Ectodermal cell (in vitro differentiated cells): ENCODE results near the gene ARFGAP1.
"Not testable (repeated sequence)": the region's sequence is repeated elsewhere in the genome, so short reads cannot be mapped to it uniquely, and the experiment has no call there.

Experiments
- H3K27ac ChIP-seq: 2 replicates; pipeline ENCODE4 v1.7.0; 2013; ENCODE audit warnings: mild to moderate bottlenecking, low read depth, low read length; ENCODE audit not compliant: insufficient read depth, poor library complexity, severe bottlenecking
- H3K27me3 ChIP-seq: 2 replicates; pipeline ENCODE4 v1.7.0; 2013; ENCODE audit warnings: mild to moderate bottlenecking, low read length; ENCODE audit not compliant: insufficient read depth, control insufficient read depth, poor library complexity, severe bottlenecking
- H3K36me3 ChIP-seq: one replicate; pipeline ENCODE4 v1.7.0; 2013; ENCODE audit warnings: low read length; ENCODE audit not compliant: control insufficient read depth, insufficient read depth
- H3K4me1 ChIP-seq: one replicate; pipeline ENCODE4 v1.7.0; 2013; ENCODE audit warnings: low read length; ENCODE audit not compliant: control insufficient read depth, insufficient read depth
- H3K4me3 ChIP-seq: 2 replicates; pipeline ENCODE4 v1.7.0; 2013; ENCODE audit warnings: low read depth, low read length, control low read depth; ENCODE audit not compliant: insufficient read depth
- H3K9me3 ChIP-seq: 2 replicates; pipeline ENCODE4 v1.7.0; 2013; ENCODE audit warnings: mild to moderate bottlenecking, low read length, moderate library complexity; ENCODE audit not compliant: control insufficient read depth
- WGBS, 2 experiments: methylation state at CpG; one replicate each; pipeline ENCODE4 v1.1.7; 2013; ENCODE audit warnings: missing lambda C conversion rate in 2 of 2; 5-methylcytosine and 5-hydroxymethylcytosine counted together

Gene ARFGAP1

DNA sequence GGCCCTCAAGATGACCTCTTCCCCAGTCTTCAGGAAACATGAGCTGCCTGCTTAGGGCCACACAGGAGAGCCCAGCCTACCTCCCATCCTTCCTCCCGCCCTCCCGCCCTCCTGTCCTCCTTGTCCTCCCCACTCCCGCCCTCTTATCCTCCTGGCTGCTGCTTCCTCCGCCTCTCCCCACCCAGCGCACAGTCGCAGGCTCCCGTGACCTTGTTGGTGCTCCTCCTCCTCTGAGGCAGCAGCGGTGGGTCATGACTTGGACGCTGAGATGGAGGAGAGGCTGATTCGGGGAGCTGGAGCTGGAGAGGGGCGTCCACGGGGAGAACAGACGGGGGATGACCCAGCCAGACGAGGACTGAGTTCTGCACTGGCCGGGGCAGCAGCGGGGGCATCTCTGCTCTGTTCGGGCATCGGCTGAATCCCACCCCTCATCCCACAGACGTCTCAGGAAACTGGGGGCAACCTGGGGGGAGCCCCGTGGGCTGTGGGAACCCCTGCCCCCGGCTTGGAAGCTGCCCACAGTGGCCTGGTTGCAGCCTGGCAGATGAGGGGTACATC, 56.2 kb downstream of the ARFGAP1 start:
- no peaks in the 10 kb centered on the region for H3K9me3 ChIP-seq
- no peaks in the 10 kb centered on the region for H3K36me3 ChIP-seq
- no peak overlapping the region for H3K27ac ChIP-seq
- H3K4me1 ChIP-seq = no peaks in the 10 kb centered on the region
- WGBS, 2 experiments = 80 to 84% methylated on average over 20 of the region's 21 CpGs
- H3K4me3 ChIP-seq = no peak overlapping the region
- H3K27me3 ChIP-seq = no peaks in the 10 kb centered on the region

- H3K27me3 ChIP-seq = no peaks in the 10 kb centered on the region
- no peaks in the 10 kb centered on the region for H3K9me3 ChIP-seq
- H3K4me3 ChIP-seq = no peak overlapping the region
- WGBS, 2 experiments = 93 to 94% methylated on average over 18 of the region's 18 CpGs
- H3K4me1 ChIP-seq = no peaks in the 10 kb centered on the region
- no peaks in the 10 kb centered on the region for H3K36me3 ChIP-seq
- H3K27ac ChIP-seq = no peak overlapping the region
These were observed 56.9 kb downstream of the ARFGAP1 start for GRCh38 chr20:63329331-63330083.

- H3K4me1 ChIP-seq = no peaks in the 10 kb centered on the region
- 93 to 94% methylated on average over 20 of the region's 20 CpGs for WGBS, 2 experiments
- H3K27ac ChIP-seq = no peak overlapping the region
- H3K36me3 ChIP-seq = no peaks in the 10 kb centered on the region
- H3K9me3 ChIP-seq = no peaks in the 10 kb centered on the region
- no peak overlapping the region for H3K4me3 ChIP-seq
- H3K27me3 ChIP-seq = no peaks in the 10 kb centered on the region
These were observed 57.6 kb downstream of the ARFGAP1 start for GRCh38 chr20:63330084-63330760.

DNA sequence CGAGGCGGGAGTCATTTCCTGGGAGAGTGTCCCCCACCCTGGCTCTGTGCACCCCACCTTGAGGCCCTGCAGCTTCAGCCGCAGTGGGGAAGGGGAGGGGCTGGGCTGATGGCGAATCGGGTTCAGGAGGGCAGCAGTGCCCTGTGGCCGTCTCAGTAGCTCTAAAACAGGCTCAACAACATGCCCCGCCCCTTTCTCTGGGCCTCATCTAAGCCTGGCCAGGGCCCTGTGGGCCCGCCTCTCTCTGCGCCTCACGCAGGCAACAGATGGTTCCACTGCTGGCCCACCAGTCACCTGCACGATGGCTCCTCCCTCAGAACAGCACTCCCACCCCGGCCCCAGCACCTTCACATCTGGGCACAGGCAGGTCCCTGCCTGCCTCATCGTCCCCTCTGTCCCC, 58.3 kb downstream of the ARFGAP1 start:
- WGBS, 2 experiments = 67 to 72% methylated on average over 13 of the region's 13 CpGs
- no peaks in the 10 kb centered on the region for H3K27me3 ChIP-seq
- H3K36me3 ChIP-seq = no peaks in the 10 kb centered on the region

DNA sequence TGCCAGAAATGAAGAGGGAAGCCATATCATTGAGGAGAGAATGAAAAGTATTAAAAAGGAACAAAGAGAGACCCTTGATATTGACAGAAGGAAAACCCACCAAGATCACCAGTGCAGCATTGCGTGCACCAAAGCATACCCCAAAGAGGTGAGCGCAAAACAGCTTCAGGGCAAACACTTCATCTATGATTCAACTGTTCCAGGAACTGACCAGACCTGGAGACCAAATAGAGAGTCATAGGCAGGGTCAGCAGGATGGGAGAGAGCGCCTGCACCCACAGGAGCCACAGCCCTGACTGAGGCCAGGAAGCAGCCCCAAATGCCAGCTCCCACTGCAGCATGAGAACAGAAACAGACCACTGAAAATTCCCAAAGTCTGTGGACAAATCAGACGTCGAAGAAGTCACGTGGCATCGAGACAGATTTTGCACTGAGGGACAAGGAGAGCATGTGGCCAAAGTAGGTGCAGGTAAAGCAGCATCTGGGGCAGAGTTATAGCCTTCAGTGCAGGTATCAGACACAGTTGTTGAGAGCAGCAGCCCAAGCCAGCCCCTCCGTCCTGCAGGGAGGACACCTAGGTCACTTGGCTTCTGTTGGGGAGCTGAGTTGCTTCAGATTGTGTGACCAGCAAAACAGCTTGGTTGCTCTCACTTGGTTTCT, 59.3 kb downstream of the ARFGAP1 start:
- H3K36me3 ChIP-seq = no peaks in the 10 kb centered on the region
- H3K27me3 ChIP-seq = no peaks in the 10 kb centered on the region
- H3K4me1 ChIP-seq = no peaks in the 10 kb centered on the region
- no peaks in the 10 kb centered on the region for H3K9me3 ChIP-seq
- H3K27ac ChIP-seq = no peak overlapping the region
- no peak overlapping the region for H3K4me3 ChIP-seq
- WGBS, 2 experiments = 94% methylated on average over 8 of the region's 8 CpGs

More for the DNA sequence above, 58.3 kb downstream of the ARFGAP1 start:
- Histone ChIP-seq H3K27ac (no peak overlapping the region), H3K4me3 (no peak overlapping the region), H3K4me1 (no peaks in the 10 kb centered on the region), H3K9me3 (no peaks in the 10 kb centered on the region)

- H3K27me3 ChIP-seq = no peaks in the 10 kb centered on the region
These were observed 60.1 kb downstream of the ARFGAP1 start for GRCh38 chr20:63332488-63333240.

DNA sequence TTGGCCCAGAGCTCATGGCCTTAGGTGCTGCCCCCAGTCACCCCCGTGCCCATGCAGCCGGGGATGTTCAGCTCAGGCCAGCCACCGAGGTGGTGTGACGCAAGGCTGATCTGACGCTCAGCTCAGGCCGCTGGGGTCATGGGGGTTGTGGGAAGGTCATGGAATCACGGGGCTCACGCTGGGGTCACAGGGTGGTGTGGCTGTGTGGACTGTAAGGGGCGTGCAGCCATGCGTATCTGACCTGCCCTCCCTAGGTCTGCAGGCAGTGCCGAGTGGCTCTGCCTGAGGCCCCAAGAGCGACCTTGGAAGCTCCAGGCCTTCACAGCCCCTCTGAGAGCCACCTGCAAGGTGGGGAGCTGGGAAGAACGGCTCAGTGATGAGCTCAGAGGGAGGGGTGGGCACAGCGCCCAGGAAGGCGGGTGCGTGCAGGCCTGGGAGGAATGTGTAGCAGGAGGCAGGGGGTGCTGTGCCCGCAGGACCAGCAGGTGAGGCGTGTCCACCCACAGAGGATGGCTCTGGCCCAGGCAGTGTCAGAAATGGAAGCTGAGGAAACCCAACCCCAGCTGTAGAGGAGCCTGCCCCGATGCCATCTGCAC, 60.7 kb downstream of the ARFGAP1 start:
- Histone ChIP-seq H3K27ac (no peak overlapping the region), H3K4me1 (no peaks in the 10 kb centered on the region), H3K36me3 (no peaks in the 10 kb centered on the region), H3K27me3 (no peaks in the 10 kb centered on the region), H3K9me3 (no peaks in the 10 kb centered on the region), H3K4me3 (no peak overlapping the region)
- 94 to 95% methylated on average over 19 of the region's 19 CpGs for WGBS, 2 experiments

More at GRCh38 chr20:63332488-63333240, 60.1 kb downstream of the ARFGAP1 start:
- Histone ChIP-seq H3K36me3 (no peaks in the 10 kb centered on the region), H3K4me1 (no peaks in the 10 kb centered on the region), H3K9me3 (no peaks in the 10 kb centered on the region), H3K27ac (no peak overlapping the region), H3K4me3 (no peak overlapping the region)
- 92 to 94% methylated on average over 22 of the region's 22 CpGs for WGBS, 2 experiments

GRCh38 chr20:63334356-63334755, 61.7 kb downstream of the ARFGAP1 start:
- H3K4me3 ChIP-seq = no peak overlapping the region
- no peaks in the 10 kb centered on the region for H3K9me3 ChIP-seq
- no peaks in the 10 kb centered on the region for H3K27me3 ChIP-seq
- whole genome bisulfite sequencing, 2 experiments = 81 to 87% methylated on average over 8 of the region's 8 CpGs
- H3K27ac ChIP-seq = no peak overlapping the region
- no peaks in the 10 kb centered on the region for H3K36me3 ChIP-seq
- H3K4me1 ChIP-seq = no peaks in the 10 kb centered on the region

- H3K27me3 ChIP-seq, H3K27ac ChIP-seq, H3K36me3 ChIP-seq, H3K9me3 ChIP-seq, H3K4me1 ChIP-seq, H3K4me3 ChIP-seq: not testable (repeated sequence)
- WGBS, 2 experiments = 94 to 97% methylated on average over 9 of the region's 9 CpGs
These were observed 62.4 kb downstream of the ARFGAP1 start for GRCh38 chr20:63335060-63335459.
